Erythroblast (primary cell): Measurements from ENCODE around the gene DSCAML1.

Source experiments
- GATA1 ChIP-seq: IDR thresholded peaks from 2 replicates; pipeline ENCODE4 v1.6.1; 2011; ENCODE audit warnings: low read depth, mild to moderate bottlenecking, control low read depth, low read length, moderate library complexity
- POLR2A ChIP-seq: IDR thresholded peaks from 2 replicates; pipeline ENCODE4 v1.6.1; 2011; ENCODE audit warnings: mild to moderate bottlenecking, low read length

DNA sequence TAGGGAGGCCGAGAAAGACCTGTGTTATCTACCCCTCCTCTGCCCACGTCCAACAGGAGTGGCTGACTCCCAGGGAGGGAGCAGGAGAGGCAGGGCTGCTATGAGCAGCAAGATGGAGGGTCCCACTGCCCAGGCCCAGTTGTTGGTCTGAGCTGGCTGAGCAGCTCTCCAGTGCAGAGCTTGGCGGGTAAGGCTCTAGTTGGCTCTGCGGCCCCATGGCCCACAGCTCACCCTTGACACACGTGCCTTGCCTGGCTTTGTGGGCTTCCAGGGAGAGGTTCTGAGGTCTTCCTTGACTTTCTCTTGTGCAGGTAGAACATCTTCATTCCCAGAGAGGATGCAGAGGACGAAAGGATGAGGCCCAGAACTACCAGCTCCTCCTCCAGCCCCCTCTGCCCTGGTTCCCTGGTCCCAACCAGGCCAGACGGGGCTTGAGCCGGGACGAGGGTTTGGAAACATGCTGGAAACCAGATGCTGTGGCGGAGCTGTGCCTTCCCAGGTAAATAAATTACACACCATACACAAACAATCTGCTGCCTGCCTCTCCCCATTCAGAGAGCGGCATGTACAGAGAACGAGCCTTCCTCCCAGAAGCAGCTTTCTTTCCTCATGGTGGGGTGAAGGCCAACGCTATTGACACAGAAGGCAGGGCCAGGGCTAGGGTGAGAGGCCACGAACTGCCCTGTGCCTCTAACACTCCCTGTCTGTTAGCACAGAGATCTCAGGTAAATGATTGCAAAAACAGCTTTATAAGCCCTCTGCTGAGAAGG is 48.1 kb downstream of the DSCAML1 start:
- no peak for TF ChIP-seq POLR2A
- no peak for TF ChIP-seq GATA1
